Right lung (tissue), 5 donors: ENCODE results near the gene DNAJA1. TPM values are rescaled to one million over a fixed set of nuclear protein-coding genes. Genes with fewer than 3 reads are reported as not detected.

ENCODE experiments used
- DNase-seq, 2 donors: peaks; one replicate each; pipeline ENCODE4 v3.0.0-alpha.2; 2013
- polyA plus RNA-seq, 5 donors: library from polyadenylated mRNA; unstranded; fragments of 120-200 nt; gene quantifications; one replicate each; pipeline versions ENCODE4 v1.2.1 to v1.2.3, GENCODE V29; 2013; ENCODE audit warnings: inconsistent platforms in 1 of 5, low replicate concordance in 1 of 5; ENCODE audit not compliant: insufficient read length in 5 of 5, insufficient read depth in 1 of 5

Gene DNAJA1
- polyA plus RNA-seq, 5 donors, result 183 to 231 (median 207) TPM

DNA sequence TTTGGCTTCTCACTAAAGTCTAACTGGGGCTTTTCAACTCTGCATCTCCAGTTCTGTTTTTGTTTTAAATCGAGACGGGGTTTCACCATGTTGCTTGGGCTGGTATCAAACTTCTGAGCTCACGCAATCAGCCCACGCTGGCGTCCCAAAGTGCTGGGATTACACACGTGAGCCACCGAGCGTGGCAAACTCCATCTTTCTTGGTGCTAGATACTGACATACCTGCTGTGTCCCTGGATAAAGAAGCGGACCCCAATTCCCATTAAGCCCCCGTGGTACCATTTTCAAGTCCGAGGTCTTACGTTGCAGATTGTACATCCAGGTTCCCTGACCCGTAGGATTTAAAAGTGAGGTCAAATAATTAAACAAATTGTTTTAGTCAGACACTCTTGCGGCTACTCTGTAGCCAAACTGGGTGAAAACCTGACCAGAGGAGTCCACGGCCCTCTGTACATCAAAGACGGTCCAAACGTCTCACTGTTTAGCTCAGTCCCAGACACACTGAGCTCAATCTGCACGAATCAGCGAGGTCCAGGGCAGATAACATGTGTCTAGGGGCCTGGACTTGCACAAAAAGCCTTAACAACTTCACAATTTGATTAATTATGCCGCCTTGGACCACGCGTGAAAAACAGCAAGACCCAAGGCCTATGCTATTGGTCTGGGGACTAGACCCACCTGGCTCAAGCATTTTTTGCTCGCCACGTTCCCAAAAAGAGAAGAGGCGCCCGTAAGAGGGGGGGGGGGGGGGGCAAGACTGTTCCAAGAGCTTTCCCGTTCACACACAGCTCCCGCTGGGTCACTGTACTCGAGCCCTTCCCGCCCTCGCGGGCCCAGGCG, 727 bp upstream of the DNAJA1 start:
- peak in 1 of 2 donors; percentile 67 for DNase-seq

DNA sequence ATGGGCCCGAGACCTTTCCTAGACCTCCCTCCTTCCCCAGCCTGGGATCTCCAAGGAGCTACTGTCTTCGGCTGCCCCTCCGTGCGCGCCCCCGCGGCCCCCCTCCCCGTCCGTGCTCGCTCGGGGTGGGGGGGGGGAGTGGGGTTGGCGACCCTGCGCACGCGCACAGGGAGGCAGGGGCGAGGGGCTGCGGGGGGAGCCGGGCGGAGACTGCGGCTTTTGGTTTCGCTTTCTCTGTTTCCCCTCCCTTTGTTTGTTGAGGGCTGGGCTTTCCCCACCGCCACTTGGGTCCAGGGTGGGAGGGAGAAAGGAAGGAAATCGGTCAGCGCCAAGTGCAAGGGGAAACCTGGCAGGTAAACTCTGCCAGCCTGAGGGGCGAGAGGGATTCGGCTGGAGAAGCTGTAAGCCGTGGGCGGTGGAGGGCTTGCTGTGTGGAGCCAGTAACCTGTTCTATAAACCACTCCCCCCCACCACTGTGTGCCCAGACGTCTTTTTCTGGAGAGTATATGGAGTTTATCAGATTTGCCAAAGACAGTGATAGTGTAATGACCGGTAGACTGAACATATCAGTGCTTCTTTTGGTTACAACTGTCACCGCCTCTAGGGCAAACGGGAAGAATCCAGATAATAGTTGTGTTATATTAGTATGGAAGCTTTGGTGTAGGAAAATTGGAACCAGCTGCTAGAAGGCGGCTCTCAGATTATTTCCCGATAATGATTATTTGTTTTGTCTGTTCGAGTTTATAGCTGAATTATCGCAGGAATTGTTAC, 684 bp downstream of the DNAJA1 start:
- DNase-seq, result peak; percentile 77 to 83

DNA sequence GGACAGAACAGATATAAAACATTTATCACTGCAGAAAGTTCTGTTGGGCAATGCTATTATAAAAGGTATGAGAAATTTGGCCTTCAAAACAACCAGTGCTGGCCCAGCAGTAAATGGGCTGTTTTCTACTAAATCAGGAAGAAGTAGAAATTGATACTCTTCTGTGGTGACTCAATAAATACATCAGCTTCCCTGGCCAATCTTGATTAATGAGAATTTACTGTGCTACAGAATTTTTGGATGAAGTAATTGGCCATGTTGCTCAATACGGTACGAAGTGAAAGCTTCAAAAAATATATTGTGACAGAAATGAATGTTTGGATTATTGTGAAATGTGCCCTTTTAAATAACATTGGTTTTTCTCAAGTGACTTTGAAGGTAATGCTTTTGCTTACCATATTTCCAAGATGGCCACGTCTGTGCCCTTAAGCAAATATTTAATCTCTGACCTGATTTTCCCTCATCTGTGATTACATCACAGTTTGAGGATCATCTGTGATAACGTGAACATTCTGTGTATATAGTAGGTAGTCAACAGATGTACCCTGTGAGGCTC, 4.2 kb downstream of the DNAJA1 start:
- DNase-seq, result no peak

DNA sequence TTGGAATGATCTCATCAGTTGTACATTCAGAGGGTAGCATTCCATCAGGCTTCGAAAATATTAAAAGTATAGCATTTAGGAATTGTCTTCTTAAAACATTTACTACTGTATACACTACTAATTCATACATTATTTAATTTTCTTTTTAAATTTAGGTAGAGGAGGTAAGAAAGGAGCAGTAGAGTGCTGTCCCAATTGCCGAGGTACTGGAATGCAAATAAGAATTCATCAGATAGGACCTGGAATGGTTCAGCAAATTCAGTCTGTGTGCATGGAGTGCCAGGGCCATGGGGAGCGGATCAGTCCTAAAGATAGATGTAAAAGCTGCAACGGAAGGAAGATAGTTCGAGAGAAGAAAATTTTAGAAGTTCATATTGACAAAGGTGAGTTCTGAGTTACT, 5.2 kb downstream of the DNAJA1 start:
- DNase-seq, result no peak

DNA sequence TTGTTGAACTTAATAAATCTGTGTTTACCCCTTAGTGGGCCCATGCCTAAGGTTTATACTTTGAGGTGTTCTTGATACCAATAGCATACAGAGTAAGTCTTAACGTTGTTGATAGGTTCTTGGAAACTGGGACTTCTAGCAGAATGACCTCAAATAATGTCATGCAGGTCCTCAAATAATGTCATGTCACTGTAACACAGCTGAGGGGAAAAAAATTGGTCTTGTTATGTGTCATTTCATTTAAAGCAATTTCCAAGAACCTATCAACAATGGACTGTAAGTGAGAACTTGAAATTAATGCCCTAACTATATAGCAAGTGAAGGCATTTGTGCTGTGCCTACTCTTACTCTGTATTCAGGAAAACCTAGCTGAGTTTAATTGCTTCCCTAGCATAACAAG, 7.2 kb downstream of the DNAJA1 start:
- no peak for DNase-seq

DNA sequence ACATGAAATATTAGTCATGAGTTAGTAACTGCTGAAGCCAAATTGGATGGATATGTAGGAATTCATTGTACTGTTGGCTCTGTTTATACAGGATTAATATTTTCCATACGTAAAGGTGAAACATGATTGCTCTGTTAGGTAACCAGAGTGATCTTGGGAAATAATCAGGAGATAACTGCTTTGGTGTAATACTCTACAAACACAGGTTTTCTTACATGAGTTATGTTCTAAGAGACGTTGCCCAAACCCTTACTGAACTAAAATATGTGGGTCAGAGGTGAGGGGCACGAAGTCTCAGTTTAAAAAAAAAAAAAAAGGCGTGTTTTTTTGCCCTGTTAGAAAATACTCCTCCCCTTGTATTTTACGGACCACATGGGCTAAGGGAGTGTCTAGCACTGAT, 7.8 kb downstream of the DNAJA1 start:
- DNase-seq, result no peak

DNA sequence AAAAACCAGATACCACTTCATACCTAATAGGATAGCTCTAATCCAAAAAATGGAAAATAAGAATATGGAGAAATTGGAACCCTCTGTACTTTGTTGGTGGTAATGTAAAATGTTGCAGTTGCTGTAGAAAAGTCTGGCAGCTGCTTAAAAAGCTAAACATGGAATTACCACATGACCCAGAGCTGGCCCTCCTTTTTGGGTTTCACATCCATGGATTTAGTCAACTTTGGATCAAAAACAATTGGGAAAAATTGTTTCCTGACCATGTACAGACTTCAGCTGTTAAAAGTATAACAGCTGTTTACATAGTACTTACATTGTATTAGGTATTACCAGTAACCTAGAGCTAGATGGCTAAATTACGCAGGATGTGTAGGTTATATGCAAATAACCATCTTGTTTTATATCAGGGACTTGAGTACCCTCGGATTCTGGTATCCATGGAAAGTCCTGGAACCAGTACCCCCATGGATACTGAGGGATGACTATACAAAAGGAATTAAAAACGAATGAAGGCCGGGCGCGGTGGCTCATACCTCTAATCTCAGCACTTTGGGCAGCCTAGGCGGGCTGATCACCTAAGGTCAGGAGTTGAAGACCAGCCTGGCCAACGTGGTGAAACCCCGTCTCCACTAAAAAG, 15.8 kb downstream of the DNAJA1 start:
- no peak for DNase-seq

DNA sequence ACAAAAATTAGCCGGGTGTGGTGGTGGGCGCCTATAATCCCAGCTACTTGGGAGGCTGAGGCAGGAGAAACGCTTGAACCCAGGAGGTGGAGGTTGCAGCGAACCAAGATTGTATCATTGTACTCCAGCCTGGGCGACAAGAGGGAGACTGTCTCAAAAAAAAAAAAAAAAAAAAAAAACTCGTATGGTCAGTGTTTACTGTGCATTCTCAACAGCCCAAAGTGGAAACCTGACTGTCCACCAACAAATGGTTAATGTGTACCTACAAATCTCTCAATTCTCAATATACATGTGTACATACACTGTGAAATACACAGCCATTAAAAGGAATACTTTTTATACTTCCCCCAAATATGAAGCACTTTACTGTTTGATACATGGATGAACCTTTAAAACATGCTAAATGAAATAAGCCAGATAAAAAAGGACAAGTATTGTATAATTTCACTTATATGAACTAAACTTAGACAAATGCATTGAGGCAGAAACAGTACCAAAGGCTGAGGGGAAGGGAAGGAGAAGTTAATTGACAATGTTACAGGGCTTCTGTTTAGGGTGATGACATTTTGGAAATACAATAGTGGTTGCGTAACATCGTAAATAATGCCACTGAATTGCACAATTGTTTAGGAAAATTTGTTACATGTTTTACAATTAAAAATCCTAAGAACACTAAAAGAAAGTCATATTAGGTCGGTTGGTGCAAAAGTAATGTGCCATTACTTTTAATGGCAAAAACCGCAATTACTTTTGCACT, 16.5 kb downstream of the DNAJA1 start:
- DNase-seq, result no peak

DNA sequence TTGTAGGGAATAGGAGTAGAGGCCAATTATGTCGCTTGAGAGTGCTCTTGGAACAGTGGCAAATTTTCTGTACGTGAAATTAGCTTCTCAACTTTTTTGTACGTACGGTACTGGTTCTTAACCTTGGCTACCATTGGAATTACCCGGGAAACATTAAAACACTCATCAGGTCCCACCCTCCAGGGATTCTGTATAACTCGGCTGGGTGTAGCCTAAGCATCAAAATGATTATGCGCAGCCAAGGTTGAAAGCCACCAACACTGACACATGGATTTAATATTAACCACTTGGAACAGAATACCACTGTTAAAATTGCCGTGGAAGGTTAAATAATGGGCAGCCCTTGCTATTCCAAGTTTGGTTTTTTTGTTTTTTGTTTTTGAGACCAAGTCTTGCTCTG, 17.4 kb downstream of the DNAJA1 start:
- no peak for DNase-seq

DNA sequence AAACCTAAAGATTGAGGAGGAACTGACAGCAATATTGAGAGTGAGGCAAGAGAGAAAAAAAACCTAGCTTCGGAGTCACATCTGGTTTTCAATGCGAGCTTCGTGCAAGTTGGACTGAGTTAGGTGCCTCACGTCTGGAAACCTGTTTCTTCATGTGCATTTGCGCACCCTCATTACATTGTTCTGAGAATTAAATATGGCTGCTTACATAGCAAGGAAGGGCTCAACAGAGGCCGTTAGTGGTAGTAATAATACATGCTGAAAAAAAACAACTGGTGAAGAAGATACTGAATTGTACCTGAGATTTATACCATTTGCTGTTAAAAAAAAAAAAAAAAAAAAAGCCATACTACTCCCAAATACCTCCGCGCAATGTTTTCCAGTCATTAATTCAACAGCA, 18.6 kb downstream of the DNAJA1 start:
- DNase-seq, result no peak

DNA sequence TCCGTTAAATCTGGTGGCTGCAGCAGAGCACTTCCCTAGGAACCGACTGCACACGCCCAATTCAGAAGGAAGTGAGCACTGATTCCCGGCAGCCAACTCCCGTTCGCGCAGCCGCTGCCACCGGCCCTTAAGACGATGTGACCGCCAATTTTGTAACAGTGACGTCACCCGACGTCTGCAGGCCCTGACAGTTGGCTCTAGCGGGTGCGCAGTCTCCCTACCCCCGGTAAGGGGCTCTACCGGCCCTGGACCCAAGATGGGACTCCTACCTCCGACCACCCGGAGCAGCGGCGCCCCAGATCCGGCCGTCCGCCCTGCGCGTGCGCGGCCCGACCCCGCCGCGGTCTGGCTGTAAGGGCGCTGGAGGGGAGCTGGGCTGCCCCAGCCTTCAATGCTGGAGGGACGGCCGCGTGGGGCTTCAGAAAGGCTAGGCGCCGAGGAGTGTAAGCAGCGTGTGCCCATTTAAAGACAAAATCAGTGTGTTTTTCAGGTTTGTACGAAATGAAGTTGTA, 19.1 kb downstream of the DNAJA1 start:
- peak; percentile 88 to 89 for DNase-seq

DNA sequence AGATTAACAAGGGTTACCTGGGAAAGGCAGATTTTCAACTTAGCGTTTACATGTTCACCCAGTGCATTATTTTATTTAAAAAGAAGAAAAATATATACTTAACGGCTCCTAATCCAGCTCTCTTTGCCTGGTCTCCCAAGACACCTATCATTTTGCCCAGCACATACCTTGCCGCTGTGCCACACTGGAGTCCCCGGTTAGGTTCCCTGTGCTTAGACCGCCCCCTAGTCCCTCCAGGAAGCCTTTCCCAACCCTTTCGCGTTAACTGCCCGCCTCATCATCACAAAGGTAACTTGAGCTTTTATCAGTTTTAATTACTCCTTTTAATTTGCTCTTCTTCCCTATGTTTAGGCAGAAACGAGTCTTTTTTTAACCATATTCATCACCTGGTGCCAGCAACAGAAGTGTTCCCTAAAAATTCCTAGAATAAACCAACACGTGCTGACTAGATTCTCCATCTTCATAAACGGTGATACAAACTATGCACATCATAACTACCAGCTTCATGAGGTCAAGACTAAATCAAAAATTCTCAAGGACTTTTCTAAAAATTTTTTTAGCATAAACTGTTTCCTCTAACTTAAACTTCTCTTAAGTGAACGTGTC, 19.7 kb downstream of the DNAJA1 start:
- no peak for DNase-seq

DNA sequence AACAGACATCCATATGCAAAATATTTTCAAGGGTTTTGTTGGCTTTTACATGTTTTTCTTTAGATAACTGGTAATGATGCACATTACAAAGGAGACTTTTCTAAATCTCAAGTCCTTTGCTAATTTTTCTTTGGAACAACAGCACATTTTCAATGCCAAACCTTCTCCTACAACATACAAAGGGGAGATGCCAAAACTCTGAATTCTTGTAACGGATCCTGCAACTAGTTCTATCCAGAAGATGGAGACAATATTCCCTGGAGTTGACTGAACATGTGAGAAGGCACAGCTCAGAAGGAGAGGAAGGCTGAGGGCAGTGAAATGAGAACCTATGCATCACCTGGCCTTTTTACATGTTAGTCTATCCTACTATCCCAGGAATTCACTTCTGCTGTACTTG, 21.0 kb downstream of the DNAJA1 start:
- DNase-seq, result no peak

DNA sequence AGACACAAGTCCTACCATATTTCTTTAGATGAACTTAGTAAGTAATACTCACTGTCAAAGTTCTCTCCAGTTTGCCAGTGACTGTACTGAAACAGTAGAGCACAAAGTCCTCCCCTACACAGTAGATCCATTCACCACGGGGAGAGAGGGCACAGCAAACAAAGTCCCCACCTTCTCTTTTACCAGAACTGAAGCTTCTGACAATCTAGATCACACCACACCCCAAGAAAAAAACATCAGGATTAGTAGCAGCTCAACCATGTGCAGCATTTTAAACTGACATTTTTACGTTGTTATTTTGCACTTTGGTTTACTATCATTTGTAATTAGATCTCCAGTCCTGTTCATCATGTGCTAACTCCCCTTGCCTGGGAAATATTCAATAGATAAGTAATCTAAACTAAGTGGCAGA, 23.0 kb downstream of the DNAJA1 start:
- no peak for DNase-seq

DNA sequence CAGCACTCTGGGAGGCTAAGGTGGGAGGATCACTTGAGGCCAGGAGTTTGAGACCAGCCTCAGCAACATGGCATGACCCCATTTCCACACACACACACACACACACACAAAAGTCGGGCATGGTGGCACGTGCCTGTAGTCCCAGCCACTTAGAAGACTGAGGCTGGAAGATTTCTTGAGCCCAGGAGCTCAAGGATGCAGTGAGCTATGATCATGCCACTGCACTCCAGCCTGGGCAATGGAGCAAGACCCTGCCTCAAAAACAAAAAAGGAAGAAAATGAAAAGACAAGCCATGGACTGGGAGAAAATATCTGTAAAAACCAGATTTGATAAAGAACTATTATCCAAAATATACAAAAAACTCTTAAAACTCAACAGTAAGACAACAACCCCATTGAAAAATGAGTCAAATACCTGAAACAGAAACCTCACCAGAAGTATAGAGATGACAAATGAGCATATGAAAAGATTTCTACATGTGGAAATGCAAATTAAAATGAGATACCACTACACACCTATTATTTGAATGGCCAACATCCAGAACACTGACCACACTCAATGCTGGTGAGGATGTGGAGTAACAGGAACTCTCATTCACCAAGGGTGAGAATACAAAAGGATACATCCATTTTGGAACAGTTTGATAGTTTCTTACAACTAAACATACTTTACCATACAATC, 24.7 kb downstream of the DNAJA1 start:
- DNase-seq, result no peak

DNA sequence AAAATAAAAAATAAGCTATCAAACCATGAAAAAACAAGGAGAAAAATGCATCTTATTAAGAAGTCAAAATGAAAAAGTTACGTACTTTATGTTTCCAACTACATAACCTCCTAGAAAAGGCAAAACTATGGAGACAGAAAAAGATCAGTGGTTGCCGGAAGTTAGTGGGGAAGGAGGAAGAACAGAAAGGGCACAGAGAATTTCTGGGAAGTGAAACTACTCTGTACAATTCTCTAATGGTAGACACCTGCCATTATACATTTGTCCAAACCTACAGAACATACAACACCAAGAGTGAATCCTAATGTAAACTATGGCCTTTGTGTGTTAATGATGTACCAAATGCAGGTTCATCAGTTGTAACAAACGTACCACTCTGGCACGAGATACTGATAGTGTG, 26.1 kb downstream of the DNAJA1 start:
- DNase-seq, result no peak

DNA sequence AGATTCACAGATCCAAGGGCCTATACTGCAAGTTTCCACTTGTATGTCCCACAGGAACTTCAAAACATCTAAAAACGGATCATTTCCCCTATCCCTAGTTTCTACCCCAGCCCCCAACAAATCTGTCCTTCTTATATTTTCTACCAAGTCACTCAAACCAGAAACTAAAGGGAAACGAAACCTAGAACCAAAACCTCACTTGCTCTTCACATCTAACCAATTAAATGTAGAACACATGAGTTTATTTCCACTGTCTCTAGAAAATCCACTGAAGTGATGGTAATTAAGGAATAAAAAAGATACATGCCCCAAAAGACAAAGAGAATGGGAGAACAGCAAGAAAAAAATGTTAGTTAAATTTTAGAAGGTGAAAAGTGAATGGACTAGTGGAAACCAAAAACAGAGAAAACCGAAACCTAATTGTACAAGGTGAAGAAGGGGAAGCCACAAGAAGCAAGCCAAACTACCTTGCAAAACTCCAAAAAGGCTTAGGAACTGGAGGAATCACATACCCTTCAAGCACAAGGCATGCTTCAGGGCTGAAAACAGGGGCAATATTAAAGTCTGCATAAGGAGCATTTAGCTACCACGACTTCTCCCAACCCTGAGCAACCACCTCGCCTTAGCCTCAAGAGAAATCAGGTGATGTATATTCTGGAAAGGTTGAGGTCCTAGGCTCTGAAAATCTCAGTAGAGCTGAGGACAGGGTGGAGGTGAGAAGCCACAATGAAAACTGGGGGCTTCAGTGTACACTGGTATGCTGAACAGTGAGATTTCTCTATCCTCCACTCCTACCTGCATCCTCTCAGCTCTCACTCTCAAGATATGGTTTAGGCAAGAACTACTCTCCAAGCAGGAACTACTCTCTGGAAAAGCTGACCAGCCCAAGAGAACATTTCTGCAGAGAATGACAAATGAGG, 40.3 kb downstream of the DNAJA1 start:
- DNase-seq, result no peak

DNA sequence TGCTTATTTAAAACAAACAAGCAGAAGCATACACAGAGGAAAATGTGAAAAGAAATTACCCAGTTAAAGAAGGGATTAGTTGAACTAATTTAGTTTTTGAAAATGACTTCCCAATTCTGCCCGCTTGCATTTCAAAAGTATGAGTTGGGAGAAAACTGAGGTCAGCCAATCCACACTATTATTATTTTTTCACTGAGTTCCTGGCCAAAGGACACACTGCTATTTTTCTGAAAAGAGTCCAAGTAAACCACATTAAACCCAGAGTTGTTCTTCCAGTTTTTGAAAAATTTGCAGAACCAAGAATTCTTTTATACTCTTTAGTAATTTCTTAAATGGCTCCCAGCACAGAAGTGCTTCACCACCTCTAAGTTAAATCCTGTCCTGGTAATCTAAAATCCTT, 43.9 kb downstream of the DNAJA1 start:
- no peak for DNase-seq
